ENCODE measurements around the gene ST6GALNAC4. TPM values are rescaled to one million over a fixed set of nuclear protein-coding genes. Genes with fewer than 3 reads are reported as not detected.

Gene ST6GALNAC4
- total RNA-seq, 4 donors from 2014 or later: 9.6 to 39.1 (median 21.4) TPM

DNA sequence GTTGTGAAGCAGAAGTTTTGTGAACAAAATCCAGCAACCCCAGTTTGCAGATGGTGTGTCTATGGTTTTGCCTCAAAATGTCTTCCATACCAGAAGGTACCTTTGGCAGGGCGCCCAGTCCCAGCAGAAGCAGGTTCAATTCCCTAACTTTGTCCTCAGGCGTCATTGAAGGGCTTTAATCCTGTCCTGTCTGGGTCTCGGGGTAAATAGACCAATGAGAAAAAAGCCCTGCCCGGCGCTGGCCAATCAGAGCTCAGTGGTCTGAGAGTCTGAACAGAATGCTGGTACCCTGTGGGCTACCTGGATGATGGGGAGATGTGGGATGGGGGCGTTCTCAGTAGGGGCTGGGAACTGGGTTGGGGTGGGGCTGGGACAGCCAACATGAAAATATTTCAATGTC, 6.2 kb upstream of the ST6GALNAC4 start:
- no peak for TF ChIP-seq CTCF (IDR thresholded peaks at IDR 0.05; ENCODE audit: low read depth)

DNA sequence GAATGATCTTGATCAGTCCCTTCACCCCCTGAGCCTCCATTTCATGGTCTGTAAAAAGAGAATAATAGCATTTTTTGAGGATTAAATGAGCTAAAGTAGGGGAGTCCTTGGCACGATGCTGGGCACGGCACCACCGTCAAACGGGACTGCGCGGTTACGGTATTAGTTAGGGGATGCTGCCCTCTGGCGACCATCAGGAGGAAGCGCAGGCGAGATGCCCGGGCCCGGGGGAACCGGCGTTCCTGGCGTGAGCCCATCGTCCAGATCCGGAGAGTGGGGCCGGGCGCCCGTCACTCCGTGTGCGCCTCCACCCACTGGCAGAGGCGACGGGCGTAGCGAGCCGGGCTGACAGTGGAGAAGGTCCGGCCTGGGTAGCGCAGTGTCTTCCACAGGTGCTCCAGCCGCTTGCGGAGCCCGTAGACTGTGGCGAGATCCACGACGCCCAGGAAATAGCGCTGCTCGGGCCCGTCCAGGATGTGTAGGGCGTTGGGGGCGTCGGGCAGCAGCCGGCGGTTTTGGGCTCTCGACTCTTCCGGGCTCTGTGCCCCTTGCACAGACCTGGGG, 4.8 kb upstream of the ST6GALNAC4 start:
- no peak for TF ChIP-seq CTCF (IDR thresholded peaks at IDR 0.05; ENCODE audit: low read depth)

- no peak for TF ChIP-seq CTCF (IDR thresholded peaks at IDR 0.05; ENCODE audit: low read depth)
Observed at GRCh38 chr9:127920794-127921193, 4.0 kb upstream of the ST6GALNAC4 start.

GRCh38 chr9:127919253-127919815, 2.5 kb upstream of the ST6GALNAC4 start:
- no peak for TF ChIP-seq CTCF (IDR thresholded peaks at IDR 0.05; ENCODE audit: low read depth)

GRCh38 chr9:127918183-127919107, 1.6 kb upstream of the ST6GALNAC4 start:
- no peak for TF ChIP-seq CTCF (IDR thresholded peaks at IDR 0.05; ENCODE audit: low read depth)

GRCh38 chr9:127917603-127918002, 762 bp upstream of the ST6GALNAC4 start:
- TF ChIP-seq CTCF (IDR thresholded peaks at IDR 0.05; ENCODE audit: low read depth): no peak
